HG03520 (cell line): ENCODE results near the gene KLHL24.
"Not testable (repeated sequence)": the region's sequence is repeated elsewhere in the genome, so short reads cannot be mapped to it uniquely, and the experiment has no call there.

ENCODE experiments used
- ATAC-seq: cut with Tn5 transposase; IDR thresholded peaks from one replicate; pipeline ENCODE4 v1.9.1; 2021; ENCODE audit warnings: mild to moderate bottlenecking, moderate library complexity; ENCODE audit not compliant: unreplicated experiment

The KLHL24 gene

DNA sequence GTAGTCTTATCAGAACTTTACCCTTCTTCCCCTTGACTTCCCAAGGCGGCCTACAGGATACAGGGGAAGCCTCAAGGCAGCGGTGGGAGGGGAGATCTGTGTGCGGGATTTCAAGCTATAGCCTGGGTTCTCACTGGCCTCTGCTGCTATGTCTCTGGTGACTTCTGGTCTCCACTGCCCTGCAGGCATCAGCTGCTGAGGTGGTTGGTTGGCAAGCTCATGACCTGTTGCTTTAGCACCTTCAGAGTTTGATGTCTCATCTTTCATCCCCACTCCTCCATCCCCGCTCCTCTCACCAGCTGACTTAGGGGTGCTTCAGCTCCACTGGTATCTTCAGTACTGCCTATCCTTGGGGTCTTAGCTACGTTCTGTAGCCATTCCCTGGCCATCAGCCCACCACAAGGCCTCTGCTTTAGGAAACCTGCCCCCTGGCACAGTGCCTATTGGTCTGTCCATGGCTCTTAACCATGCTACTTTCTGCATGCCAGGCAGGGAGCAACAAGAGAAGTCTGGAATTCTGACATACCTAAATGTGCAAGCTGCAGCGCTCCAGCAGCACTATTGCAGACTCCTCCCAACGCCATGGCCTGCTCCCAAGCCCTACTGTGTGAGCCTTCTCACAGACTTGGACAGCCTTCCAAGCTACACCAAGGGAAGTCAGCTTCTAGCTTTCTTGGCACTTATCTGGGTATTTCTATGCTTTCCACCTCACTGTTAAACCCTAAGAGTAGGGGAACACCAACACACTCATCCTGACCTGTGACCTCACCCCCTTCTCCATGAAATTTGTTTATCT is 60.3 kb downstream of the KLHL24 start:
- ATAC-seq, result no peak

DNA sequence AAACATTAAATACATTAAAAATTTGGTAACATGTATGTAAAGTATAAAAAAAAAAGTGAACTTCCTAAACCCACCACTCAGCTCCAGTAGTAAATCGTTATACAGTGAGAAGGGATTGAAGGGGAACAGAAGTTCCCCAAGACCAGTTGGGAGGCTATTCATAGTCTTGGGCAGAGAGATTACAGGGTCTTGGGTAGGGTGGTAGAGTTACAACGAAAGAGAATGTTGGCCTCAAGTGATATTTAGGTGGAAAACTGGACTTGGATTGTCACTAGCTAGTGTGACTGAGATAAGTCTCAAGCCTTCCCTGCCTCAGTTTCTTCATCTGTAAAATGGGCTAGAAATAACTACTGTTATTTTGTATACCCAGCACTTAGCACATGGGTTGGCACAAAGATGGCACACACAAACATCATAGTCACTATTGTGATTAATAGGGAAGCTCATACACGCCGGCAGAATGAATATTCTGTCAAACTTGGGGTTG is 61.7 kb downstream of the KLHL24 start:
- no peak for ATAC-seq

DNA sequence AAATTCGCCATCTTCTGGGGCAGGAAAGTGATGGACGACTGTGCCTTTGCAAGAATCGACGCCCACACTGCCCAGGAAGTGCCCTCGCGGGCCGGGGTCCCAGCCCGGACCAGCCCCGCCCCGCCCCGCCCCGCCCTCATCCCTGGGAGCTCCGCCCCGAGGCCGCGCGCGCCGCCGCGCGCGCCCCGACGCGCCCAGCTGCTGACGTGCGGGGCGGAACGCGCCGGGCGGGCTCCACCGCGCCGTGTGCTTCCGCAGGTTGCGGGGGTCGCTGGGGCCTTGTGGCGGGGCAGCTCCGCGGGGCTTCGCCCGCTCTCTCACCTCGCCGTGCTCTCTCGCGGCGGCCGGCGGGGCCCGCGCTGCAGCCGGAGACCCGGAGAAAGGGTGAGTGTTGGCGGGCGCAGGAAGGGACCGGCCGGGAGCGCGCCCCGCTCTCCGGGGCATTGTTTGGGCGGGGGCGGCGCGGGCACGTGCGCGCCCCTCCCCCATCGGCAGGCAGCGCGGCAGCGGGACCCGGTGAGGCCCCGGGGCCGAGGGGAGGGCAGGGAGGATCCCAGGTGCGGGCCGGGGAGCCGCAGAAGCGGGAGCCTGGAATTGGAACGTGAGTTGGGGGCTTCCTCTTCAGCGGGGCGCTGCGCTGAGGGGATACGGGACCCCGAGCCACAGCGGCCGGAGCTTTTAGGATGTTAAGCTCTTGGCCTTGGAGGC is 62.3 kb downstream of the KLHL24 start, which contains the start of gene YEATS2:
Gene YEATS2 (plus strand): TSS at position 188 of the 708 bp plus-strand sequence. CDS start 17,366 bp downstream, outside the sequence.
- peak; percentile 66 for ATAC-seq

DNA sequence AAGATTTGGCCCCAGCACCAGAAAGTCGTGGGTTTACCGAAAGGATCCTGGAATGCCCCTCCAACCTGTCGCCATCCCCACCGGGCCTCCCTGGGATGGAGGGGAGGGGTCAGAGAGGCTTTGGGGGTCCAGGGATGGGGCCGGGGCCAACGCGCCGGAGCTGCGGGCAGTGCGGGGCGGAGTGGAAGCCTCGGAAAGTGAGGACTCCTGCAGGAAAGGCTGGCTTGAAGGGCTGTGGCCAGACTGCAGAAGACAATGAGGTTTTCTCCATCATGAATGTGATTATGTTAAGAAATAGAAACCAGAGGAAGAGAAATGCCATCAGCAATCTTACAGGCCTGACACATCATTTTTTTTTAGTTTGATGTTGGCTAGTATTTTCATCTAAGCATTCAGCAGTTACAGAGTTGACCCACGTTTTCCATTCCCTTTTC is 62.9 kb downstream of the KLHL24 start:
- no peak for ATAC-seq

DNA sequence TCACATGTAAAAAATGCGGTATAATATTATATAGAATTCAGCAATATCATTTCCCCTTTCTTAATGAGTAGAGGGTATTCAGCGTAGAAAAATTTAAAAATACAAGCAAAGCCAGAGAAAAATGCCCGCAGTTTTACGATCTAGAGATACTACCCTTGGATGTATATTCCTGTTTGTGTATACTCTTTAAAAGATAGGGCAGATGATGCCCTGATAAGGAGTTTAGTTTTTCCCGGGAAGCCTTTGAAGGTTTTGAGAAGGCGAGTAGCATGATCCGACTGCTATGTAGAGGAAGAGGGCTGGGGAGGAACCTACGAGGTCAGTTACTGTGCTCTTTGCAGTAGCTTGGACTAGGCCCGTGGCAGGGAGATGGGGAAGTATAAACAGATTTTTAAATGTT is 63.3 kb downstream of the KLHL24 start:
- no peak for ATAC-seq

DNA sequence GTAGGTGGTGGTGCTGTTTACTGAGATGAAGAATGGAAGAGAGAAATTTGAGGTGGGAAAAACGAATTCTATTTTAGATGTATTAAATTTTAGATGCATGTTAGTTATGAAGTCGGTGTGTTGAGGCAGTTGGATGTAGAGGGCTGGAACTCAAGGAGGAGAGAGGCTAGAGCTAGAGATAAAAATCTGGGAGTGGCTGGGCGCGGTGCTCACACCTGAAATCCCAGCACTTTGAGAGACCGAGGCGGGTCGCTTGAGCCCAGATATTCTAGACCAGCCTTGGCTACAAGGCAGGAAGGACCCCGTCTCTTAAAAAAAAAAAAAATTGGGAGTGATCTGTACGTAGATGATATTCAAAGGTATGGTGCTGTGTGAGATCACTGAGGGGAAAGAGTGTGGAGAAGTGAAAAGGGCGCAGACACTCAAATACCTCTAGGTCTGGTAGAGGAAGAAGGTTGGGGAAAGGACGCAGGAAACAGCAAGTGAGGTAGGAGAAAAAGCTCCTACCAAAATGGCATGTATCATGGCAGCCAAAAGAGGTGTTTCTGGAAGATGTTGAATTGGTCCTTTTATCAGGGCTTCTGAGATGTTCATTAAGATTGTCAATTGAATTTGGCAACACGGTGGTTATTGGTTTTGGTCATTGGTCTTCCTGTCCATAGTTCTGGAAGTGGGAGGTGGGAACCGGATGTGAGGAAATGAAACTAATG is 64.0 kb downstream of the KLHL24 start:
- no peak for ATAC-seq

DNA sequence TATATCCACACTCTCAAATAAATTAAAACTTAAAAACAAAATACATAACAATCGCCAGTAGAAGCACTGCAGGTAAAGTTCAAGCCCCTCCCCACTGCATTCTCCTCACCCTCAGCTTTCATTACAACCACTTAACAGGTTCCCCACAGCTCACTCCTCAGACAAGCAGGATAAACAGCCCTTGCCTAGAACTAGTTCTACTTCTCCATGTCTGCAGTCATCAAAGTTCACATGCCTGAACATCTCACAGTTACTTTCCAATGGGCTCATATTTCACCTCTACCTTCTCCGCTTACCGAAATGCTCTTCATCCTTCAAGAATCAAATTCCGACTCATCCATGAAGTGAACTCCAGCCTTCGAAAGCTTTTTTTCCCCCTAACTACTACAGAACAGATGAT is 66.3 kb downstream of the KLHL24 start:
- ATAC-seq, result no peak

DNA sequence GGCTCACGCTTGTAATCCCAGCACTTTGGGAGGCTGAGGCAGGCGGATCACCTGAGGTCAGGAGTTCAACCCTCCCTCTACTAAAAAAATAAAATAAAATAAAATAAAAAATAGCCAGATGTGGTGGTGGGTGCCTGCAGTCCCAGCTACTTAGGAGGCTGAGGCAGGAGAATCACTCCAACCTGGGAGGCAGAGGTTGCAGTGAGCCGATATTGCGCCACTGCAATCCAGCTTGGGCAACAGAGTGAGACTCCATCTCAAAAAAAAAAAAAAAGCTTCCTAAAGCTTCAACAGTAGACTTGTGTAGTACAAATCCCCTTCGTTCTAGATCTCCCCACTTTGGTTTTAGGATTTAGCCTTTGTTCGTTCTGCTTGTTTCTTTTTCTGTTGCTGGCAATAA is 68.5 kb downstream of the KLHL24 start:
- ATAC-seq, result not testable (repeated sequence)

DNA sequence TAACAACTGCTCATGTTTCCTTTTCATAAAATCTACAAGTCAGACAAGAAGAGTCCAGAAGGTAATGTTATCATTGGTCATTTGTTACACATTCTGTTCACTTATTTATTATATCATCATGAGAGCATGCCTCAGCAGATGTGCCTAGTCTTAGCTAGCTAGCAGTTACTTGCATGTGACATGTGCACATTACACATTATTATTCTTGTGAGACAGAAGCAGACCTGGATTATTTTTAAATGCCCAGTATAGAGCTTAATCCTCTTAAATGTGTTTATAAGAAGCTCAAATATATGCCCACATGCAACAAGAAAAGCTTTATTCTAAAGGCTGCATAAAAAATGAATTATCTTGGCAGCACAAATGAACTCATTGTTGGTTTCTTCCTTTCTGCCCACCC is 74.8 kb downstream of the KLHL24 start:
- ATAC-seq, result no peak

DNA sequence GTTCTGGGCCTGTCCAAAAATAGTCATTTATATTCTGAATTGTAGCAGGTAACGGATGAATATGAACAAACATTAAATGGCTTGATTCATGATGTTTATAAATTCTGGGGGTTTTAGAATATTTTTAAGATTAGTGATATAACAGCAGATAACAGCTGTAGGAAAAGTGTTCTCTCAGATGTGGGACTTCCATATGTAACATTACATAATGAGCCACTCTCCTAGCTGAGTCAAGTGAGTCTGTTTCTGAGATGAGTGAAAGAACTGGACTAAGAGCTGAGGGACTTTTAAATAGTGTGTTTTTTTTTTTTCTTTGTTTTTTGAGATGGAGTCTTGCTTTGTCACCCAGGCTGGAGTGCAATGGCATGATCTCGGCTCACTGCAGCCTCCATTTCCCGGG is 76.1 kb downstream of the KLHL24 start:
- no peak for ATAC-seq

DNA sequence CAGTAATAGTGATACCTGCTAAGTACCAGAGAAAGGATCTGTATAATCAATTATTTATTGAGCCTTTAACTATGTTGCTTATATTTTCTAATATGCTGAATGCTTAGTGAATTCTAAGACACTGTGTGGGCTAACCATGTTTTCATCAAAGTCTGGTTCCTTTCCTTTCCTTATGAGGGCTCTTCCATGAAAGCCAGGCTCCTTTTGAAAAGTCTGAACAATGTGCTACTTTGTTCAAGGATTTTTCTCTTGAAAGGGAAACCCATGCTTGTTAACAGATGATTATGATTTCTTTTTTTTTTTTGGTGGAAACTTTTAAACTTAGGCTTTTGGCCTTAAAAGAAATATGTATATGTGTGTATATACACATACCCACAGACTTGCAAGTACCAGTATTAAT is 79.2 kb downstream of the KLHL24 start:
- ATAC-seq, result no peak

DNA sequence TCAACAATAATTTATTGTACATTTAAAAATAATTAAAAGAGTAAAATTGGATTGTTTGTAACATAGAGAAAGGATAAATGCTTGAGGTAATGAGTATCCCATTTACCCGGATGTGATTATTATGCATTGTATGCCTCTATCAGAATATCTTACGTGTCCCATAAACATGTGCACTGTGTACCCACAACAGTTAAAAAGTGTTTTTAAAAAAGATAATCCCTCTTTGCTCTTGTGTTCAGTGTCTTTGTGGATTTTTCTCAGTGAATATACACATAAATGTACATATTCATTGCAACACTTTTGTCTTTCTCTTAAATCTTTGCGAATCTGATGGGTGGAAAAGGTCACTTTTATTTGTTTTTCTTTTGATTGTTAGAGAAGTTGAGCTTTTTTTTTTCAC is 82.6 kb downstream of the KLHL24 start:
- no peak for ATAC-seq

DNA sequence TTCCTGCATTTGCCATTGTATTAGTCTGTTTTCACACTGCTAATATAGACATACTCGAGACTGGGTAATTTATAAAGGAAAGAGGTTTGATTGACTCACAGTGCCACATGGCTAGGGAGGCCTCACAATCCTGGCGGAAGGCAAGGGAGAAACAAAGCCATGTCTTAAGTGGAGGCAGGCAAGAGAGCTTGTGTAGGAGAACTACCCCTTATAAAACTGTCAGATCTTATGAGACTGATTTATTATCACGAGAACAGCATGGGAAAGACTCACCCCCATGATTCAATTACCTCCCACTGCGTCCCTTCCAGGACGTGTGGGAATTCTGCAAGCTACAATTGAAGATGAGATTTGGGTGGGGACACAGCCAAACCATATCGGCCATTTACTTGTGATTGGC is 90.0 kb downstream of the KLHL24 start:
- ATAC-seq, result no peak

DNA sequence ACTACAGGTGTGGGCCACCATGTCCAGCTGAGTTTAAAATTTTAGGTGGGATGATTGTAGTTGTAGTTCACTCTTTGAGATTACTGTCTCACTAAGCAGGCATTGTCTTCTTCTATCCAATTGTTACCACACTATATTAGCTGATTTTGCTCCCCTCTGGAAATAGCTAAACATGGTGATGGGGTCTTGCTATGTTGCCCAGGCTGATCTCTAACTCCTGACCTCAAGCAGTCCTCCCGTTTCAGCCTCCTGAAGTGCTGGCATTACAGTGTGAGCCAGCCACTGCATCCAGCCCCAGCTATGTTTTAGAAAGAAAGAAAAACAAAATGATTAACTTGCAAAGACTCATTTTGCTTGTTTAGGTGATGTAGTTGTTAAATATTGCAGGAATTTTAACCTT is 92.8 kb downstream of the KLHL24 start:
- no peak for ATAC-seq

DNA sequence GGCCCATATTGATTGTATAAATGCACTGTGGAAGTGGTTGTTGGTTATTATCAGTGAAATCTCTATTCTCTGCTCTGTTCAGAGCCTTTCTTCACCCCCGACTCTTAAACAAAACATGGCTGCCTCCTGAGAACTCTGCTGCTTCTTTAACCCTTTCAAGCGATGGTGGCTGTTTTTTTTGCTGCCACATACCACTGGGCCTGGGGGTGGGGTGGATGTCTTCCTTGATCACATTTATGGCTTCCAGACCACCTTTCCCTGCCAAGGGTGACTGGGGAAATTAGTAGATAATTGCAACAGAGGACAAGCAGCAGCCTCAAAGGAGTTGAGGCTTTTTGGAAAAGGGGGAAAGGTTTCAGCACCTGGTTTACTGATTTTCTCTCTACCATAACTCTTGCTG is 94.9 kb downstream of the KLHL24 start:
- ATAC-seq, result no peak

DNA sequence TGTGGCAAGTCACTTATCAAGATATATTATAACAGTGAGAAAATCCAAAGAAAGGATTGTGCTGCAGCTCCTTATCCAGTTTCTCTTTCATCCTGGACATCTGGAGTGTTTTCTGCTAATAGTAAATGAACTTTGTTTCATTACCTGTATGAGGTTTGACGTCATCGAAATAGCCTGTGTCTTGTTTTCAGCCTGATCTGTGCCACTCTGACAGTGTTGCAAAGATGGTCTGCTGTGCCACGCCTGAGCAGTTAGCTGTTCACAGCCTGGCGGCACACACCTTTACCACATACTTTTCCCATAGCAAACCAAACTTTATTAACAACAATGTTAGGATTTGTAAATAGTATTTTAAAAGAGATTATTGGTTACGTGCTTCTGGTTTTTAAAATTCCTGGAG is 96.2 kb downstream of the KLHL24 start:
- ATAC-seq, result no peak

DNA sequence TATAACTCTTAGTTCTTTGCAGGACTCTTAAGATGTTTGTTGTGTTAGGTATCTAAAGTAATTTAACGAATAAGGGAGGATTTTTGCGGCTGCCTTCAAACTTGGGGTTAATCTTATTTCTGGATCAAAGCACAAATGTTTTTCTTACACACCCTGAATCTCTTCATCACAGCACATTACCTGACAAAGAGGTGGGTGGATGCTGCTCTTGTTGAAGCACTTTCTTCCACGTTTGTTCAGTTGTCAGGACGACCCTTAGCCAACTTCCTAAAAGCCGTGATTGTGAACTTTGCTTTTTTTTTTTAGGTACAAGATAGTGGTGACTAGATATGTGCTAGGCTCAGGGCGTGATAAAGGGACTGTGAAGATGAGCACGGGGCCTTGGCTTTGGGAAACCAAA is 98.1 kb downstream of the KLHL24 start:
- ATAC-seq, result no peak
